GM12875 (cell line): ENCODE measurements around the gene AKAP12.

Experiments
- H3K4me3 ChIP-seq: one replicate; pipeline ENCODE4 v1.5.1; 2011; ENCODE audit warnings: low read depth, low read length, control low read depth
- CTCF ChIP-seq: IDR thresholded peaks from 2 replicates; pipeline ENCODE4 v1.5.1; 2011; ENCODE audit warnings: low read depth, mild to moderate bottlenecking, control low read depth, inconsistent platforms, low read length, moderate library complexity, borderline replicate concordance; ENCODE audit not compliant: insufficient read depth

AKAP12 gene

DNA sequence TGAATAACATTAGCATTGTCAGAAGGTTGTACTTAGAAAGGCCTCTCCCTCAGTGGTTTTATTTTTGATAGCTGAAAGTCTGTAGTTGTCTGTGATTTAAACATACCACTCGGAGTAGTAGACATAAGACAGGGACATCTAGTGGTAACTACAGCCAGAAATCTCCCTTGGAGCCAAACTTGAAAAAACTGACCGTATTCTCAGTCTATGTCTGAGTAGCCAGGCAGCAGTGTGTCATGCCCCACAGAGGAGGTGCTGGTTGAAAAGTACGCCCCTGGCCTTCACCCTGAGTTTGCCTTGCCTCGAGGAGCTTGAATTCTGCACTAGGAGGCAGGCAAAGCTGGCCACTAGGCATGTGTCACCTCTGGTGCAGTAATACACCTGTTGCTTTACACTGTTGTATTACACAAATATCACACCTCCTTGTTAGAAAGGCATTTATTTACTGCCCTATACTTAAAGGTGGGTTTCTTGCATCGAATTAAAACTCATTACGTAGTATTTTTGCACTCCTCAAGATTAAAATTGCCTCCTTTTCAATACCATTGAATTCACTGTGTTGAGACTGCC is 130.8 kb downstream of the AKAP12 start:
- TF ChIP-seq CTCF, result no peak
- H3K4me3 ChIP-seq, result no peak overlapping the region

- H3K4me3 ChIP-seq, result no peak overlapping the region
- TF ChIP-seq CTCF, result no peak
Observed at GRCh38 chr6:151372164-151372563, 132.4 kb downstream of the AKAP12 start.

GRCh38 chr6:151374036-151374683 is 134.4 kb downstream of the AKAP12 start:
- no peak for TF ChIP-seq CTCF
- no peak overlapping the region for H3K4me3 ChIP-seq

GRCh38 chr6:151375833-151376232 is 136.1 kb downstream of the AKAP12 start:
- no peak overlapping the region for H3K4me3 ChIP-seq
- TF ChIP-seq CTCF, result no peak

- no peak for TF ChIP-seq CTCF
- H3K4me3 ChIP-seq, result no peak overlapping the region
Observed at GRCh38 chr6:151376440-151376839, 136.7 kb downstream of the AKAP12 start.

- no peak overlapping the region for H3K4me3 ChIP-seq
- TF ChIP-seq CTCF, result no peak
Observed at GRCh38 chr6:151377095-151377494, 137.3 kb downstream of the AKAP12 start.

- no peak overlapping the region for H3K4me3 ChIP-seq
- TF ChIP-seq CTCF, result no peak
Observed at GRCh38 chr6:151379933-151380847, 140.4 kb downstream of the AKAP12 start.
